Activated naive CD8-positive, alpha-beta T cell treated with anti-CD3 and anti-CD28 coated beads, Interleukin-2, amount 50 U/mL, for 16 hours (primary cell): ENCODE measurements around the gene ATP9A.
"Not testable (repeated sequence)": the region's sequence is repeated elsewhere in the genome, so short reads cannot be mapped to it uniquely, and the experiment has no call there.

ENCODE experiments used
- DNase-seq: peaks from one replicate; pipeline ENCODE4 v3.0.0-alpha.2; 2020; ENCODE audit warnings: low read depth, low spot score

The ATP9A gene

GRCh38 chr20:51696304-51697071 is 71.7 kb downstream of the ATP9A start:
- no peak for DNase-seq

- DNase-seq = no peak
Measured at GRCh38 chr20:51695574-51696303, 72.5 kb downstream of the ATP9A start.

GRCh38 chr20:51692806-51693400 is 75.3 kb downstream of the ATP9A start:
- DNase-seq = no peak

- no peak for DNase-seq
Measured at GRCh38 chr20:51691703-51692102, 76.5 kb downstream of the ATP9A start.

GRCh38 chr20:51688600-51689244 is 79.5 kb downstream of the ATP9A start:
- no peak for DNase-seq

- no peak for DNase-seq
Measured at GRCh38 chr20:51687630-51688029, 80.6 kb downstream of the ATP9A start.

- DNase-seq = no peak
Measured at GRCh38 chr20:51687108-51687507, 81.1 kb downstream of the ATP9A start.

GRCh38 chr20:51685494-51685893 is 82.7 kb downstream of the ATP9A start:
- DNase-seq = not testable (repeated sequence)

GRCh38 chr20:51680067-51680749 is 88.0 kb downstream of the ATP9A start:
- DNase-seq = no peak

- DNase-seq = no peak
Measured at GRCh38 chr20:51679254-51679921, 88.8 kb downstream of the ATP9A start.

- DNase-seq = no peak
Measured at GRCh38 chr20:51678026-51678697, 90.0 kb downstream of the ATP9A start.

GRCh38 chr20:51668947-51669346 is 99.2 kb downstream of the ATP9A start:
- no peak for DNase-seq

GRCh38 chr20:51668515-51668914 is 99.7 kb downstream of the ATP9A start:
- DNase-seq = no peak

GRCh38 chr20:51667491-51667890 is 100.7 kb downstream of the ATP9A start:
- DNase-seq = no peak

GRCh38 chr20:51667002-51667408 is 101.2 kb downstream of the ATP9A start:
- DNase-seq = no peak

GRCh38 chr20:51666126-51666525 is 102.1 kb downstream of the ATP9A start:
- DNase-seq = no peak

GRCh38 chr20:51665543-51666118 is 102.6 kb downstream of the ATP9A start:
- no peak for DNase-seq

GRCh38 chr20:51661609-51662178 is 106.5 kb downstream of the ATP9A start:
- peak; percentile 5 for DNase-seq

GRCh38 chr20:51660672-51661608 is 107.2 kb downstream of the ATP9A start:
- DNase-seq = no peak
